Measurements from ENCODE around the gene CRYZ.

DNA sequence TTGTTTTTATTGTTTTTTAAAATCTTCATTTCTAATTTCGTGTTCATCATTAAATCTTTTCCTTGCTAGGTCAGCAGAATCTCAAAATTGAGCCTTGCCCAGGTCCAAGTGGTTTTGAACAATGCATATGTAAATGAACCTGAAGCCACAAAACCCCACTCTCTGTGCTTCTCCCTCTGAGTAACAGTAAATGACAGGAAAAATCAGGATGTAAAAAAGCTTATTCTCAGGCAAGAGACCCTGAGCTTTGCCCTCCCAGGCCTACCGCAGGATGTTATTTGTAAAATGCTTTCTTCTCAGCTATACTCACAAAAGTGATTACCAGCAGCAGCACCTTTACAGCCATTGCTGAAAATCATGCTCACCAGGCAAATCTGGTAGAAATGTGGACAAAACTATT is 47.7 kb upstream of the CRYZ start:
- TF ChIP-seq, protein P1, sequence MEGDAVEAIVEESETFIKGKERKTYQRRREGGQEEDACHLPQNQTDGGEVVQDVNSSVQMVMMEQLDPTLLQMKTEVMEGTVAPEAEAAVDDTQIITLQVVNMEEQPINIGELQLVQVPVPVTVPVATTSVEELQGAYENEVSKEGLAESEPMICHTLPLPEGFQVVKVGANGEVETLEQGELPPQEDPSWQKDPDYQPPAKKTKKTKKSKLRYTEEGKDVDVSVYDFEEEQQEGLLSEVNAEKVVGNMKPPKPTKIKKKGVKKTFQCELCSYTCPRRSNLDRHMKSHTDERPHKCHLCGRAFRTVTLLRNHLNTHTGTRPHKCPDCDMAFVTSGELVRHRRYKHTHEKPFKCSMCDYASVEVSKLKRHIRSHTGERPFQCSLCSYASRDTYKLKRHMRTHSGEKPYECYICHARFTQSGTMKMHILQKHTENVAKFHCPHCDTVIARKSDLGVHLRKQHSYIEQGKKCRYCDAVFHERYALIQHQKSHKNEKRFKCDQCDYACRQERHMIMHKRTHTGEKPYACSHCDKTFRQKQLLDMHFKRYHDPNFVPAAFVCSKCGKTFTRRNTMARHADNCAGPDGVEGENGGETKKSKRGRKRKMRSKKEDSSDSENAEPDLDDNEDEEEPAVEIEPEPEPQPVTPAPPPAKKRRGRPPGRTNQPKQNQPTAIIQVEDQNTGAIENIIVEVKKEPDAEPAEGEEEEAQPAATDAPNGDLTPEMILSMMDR (optimal IDR thresholded peaks at IDR 0.05 in 1 of 3, IDR thresholded peaks at IDR 0.05 in 1 of 3, conservative IDR thresholded peaks at IDR 0.05 in 1 of 3; ENCODE audit: extremely low read depth in 1 of 3, insufficient read depth in 2 of 3, low read length in 3 of 3): no peak
- TF ChIP-seq EZH2 (IDR thresholded peaks at IDR 0.05; ENCODE audit: low read length): no peak

Measured in keratinocyte (primary cell).